Endodermal cell (in vitro differentiated cells): ENCODE measurements around the gene POLR2J. TPM values are rescaled to one million over a fixed set of nuclear protein-coding genes. Genes with fewer than 3 reads are reported as not detected.

Source experiments
- DNase-seq: peaks from one replicate; pipeline ENCODE4 v3.0.0-alpha.2; 2017
- H3K27ac ChIP-seq: 2 replicates; pipeline ENCODE4 v1.5.1; 2013; ENCODE audit warnings: mild to moderate bottlenecking, low read depth, low read length, moderate library complexity
- H3K27me3 ChIP-seq: 2 replicates; pipeline ENCODE4 v1.6.1; 2013; ENCODE audit warnings: mild to moderate bottlenecking, low read length, moderate library complexity; ENCODE audit not compliant: insufficient read depth, control insufficient read depth, poor library complexity, severe bottlenecking
- H3K36me3 ChIP-seq: 2 replicates; pipeline ENCODE4 v1.7.0; 2013; ENCODE audit warnings: mild to moderate bottlenecking, low read length, moderate library complexity; ENCODE audit not compliant: control insufficient read depth, insufficient read depth
- H3K4me1 ChIP-seq: one replicate; pipeline ENCODE4 v1.7.0; 2013; ENCODE audit warnings: low read length; ENCODE audit not compliant: control insufficient read depth, insufficient read depth
- H3K4me3 ChIP-seq: 2 replicates; pipeline ENCODE4 v1.5.1; 2013; ENCODE audit warnings: mild to moderate bottlenecking, low read length, moderate library complexity
- H3K9ac ChIP-seq: 2 replicates; pipeline ENCODE4 v1.6.1; 2013; ENCODE audit warnings: mild to moderate bottlenecking, low read length, moderate library complexity; ENCODE audit not compliant: poor library complexity, severe bottlenecking; ENCODE audit errors: extremely low read depth
- H3K9me3 ChIP-seq: 2 replicates; pipeline ENCODE4 v1.6.1; 2013; ENCODE audit warnings: mild to moderate bottlenecking, low read length, moderate library complexity; ENCODE audit not compliant: control insufficient read depth
- H3K27ac Mint-ChIP-seq: 2 replicates; pipeline ENCODE4 v1.8.0; 2020; ENCODE audit warnings: mixed read lengths
- H3K27me3 Mint-ChIP-seq: 2 replicates; pipeline ENCODE4 v1.8.0; 2021; ENCODE audit warnings: mild to moderate bottlenecking, mixed read lengths; ENCODE audit not compliant: insufficient read depth
- H3K36me3 Mint-ChIP-seq: 2 replicates; pipeline ENCODE4 v1.8.0; 2020; ENCODE audit warnings: low read depth, mixed read lengths
- H3K4me1 Mint-ChIP-seq: 2 replicates; pipeline ENCODE4 v1.8.0; 2020; ENCODE audit warnings: mixed read lengths
- H3K4me3 Mint-ChIP-seq: 2 replicates; pipeline ENCODE4 v1.8.0; 2020; ENCODE audit warnings: mild to moderate bottlenecking, moderate library complexity, mixed read lengths
- H3K9me3 Mint-ChIP-seq: 2 replicates; pipeline ENCODE4 v1.8.0; 2020; ENCODE audit warnings: mild to moderate bottlenecking, mixed read lengths
- WGBS, 2 experiments: methylation state at CpG; one replicate each; pipeline versions ENCODE4 v1.1.5 to v1.1.7; 2013; ENCODE audit warnings: missing lambda C conversion rate in 2 of 2, mixed read lengths in 1 of 2; ENCODE audit not compliant: insufficient coverage in 1 of 2, insufficient read length in 1 of 2; 5-methylcytosine and 5-hydroxymethylcytosine counted together
- total RNA-seq, 2 donors: library from RNA; stranded (reverse); fragmentation: NEBNext Ultra II Directional in 1 of 2; extraction: Animal tissue kit (Norgen Biotek cat#: 25700) in 1 of 2; gene quantifications; 2 replicates in 1 of 2; 3 replicates in 1 of 2; pipeline ENCODE4 v1.2.1, GENCODE V29; 2021
- TF ChIP-seq, protein P1 (sequence below): fragments of 200-600 bp; sonication (generic); conservative IDR thresholded peaks from 2 replicates; pipeline ENCODE4 v1.5.0; 2021; ENCODE audit warnings: antibody characterized with exemption, mild to moderate bottlenecking

POLR2J gene
- total RNA-seq, 2 donors from 2014 or later = 48.6 to 59.0 TPM

DNA sequence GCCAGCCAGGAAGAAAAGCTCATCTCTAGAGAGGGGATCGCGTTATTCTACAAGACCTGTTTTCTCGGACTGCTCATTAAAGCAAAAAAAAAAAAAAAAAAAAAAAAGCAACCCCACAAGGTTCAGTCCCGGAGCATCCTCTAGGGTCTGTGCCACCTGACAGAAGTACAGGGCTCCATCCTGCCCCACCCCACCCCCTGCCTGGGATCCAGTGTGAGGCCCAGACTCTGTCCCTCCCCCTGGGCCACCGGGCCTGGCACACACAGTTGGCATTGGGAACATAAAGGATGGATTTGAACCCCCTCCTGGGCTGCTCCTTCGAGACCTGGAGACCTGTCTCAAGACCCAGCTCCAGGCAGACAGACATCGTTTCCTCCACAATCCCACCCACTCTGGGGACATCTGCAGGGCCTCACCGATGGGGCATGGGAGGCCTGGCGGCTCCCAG lies 44.7 kb downstream of the POLR2J start:
- no peaks in the 10 kb centered on the region for H3K27me3 ChIP-seq
- peak overlapping the region; percentile 60 for H3K9ac ChIP-seq
- peak overlapping the region; percentile 66 for H3K4me3 Mint-ChIP-seq
- H3K9me3 ChIP-seq = no peaks in the 10 kb centered on the region
- peaks cover 14% of the 10 kb centered on the region for H3K4me1 Mint-ChIP-seq
- H3K4me1 ChIP-seq = no peaks in the 10 kb centered on the region
- H3K27ac ChIP-seq = no peak overlapping the region
- no peaks in the 10 kb centered on the region for H3K36me3 ChIP-seq
- TF ChIP-seq, protein P1, sequence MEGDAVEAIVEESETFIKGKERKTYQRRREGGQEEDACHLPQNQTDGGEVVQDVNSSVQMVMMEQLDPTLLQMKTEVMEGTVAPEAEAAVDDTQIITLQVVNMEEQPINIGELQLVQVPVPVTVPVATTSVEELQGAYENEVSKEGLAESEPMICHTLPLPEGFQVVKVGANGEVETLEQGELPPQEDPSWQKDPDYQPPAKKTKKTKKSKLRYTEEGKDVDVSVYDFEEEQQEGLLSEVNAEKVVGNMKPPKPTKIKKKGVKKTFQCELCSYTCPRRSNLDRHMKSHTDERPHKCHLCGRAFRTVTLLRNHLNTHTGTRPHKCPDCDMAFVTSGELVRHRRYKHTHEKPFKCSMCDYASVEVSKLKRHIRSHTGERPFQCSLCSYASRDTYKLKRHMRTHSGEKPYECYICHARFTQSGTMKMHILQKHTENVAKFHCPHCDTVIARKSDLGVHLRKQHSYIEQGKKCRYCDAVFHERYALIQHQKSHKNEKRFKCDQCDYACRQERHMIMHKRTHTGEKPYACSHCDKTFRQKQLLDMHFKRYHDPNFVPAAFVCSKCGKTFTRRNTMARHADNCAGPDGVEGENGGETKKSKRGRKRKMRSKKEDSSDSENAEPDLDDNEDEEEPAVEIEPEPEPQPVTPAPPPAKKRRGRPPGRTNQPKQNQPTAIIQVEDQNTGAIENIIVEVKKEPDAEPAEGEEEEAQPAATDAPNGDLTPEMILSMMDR = no peak
- peaks cover 13% of the 10 kb centered on the region for H3K36me3 Mint-ChIP-seq
- no peak overlapping the region for H3K27ac Mint-ChIP-seq
- no peaks in the 10 kb centered on the region for H3K27me3 Mint-ChIP-seq
- WGBS, 2 experiments = 53 to 70% methylated on average over 3 to 9 of the region's 9 CpGs
- DNase-seq = peak; percentile 58
- peak overlapping the region; percentile 84 for H3K4me3 ChIP-seq
- H3K9me3 Mint-ChIP-seq = no peaks in the 10 kb centered on the region

DNA sequence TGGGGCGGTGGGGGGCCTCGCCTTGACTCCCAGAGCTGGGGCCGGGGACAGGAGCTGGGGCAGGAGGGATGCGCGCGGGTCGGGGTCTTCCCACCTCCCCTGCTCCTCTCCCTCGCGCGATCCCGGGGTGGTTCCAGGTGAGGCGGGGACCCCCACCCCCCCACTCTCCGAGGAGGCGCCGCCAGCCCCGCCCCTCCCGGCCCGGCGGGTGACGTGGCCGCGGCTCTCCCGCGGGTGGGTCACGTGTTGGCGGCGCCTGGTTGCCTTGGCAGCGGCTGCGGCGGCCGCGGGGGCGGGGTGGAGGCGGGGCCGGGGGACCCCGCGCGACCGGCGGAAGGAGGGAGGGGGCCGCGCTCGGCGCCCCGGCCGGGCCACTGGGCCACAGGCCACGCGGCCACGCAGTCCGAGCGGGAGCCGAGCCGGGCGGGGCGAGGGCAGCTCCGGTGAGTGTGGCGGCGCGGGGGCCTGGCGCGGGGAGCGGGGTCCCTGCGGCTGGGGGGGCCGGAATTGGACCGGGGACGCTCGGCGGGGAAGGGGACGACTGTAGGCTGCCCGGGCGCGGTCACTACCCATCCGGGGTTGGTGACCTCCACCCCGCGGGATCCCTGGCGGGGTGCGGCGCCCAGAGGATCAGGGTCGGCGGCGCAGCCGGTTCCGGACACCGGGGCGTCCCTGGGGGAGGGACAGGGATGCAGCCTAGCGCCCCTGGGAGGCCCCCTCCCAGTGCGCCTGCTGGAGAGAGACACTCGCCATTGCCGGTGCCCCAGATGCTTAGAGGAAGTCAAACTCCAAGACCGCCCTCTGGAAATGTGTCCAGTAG lies 45.3 kb downstream of the POLR2J start, which contains the start of gene ORAI2:
Gene ORAI2 (plus strand): TSS at position 357 of the 820 bp plus-strand sequence. CDS start 5,382 bp downstream, outside the sequence.
- Histone ChIP-seq H3K9ac (peak within 1 kb of the TSS; percentile 63), H3K36me3 (no peaks in the 10 kb centered on the region), H3K27me3 (no peaks in the 10 kb centered on the region), H3K4me3 (peak within 1 kb of the TSS; percentile 84), H3K4me1 (no peaks in the 10 kb centered on the region), H3K27ac (peak within 1 kb of the TSS; percentile 64), H3K9me3 (no peaks in the 10 kb centered on the region)
- DNase-seq = peak; percentile 88
- WGBS, 2 experiments = 1 to 2% methylated on average over 22 to 90 of the region's 90 CpGs
- TF ChIP-seq, protein P1 = no peak
- Mint-ChIP-seq H3K36me3 (peaks cover 10% of the 10 kb centered on the region), H3K4me1 (peaks cover 14% of the 10 kb centered on the region), H3K4me3 (peak within 1 kb of the TSS; percentile 66), H3K27me3 (no peaks in the 10 kb centered on the region), H3K9me3 (no peaks in the 10 kb centered on the region), H3K27ac (peak within 1 kb of the TSS; percentile 72)

DNA sequence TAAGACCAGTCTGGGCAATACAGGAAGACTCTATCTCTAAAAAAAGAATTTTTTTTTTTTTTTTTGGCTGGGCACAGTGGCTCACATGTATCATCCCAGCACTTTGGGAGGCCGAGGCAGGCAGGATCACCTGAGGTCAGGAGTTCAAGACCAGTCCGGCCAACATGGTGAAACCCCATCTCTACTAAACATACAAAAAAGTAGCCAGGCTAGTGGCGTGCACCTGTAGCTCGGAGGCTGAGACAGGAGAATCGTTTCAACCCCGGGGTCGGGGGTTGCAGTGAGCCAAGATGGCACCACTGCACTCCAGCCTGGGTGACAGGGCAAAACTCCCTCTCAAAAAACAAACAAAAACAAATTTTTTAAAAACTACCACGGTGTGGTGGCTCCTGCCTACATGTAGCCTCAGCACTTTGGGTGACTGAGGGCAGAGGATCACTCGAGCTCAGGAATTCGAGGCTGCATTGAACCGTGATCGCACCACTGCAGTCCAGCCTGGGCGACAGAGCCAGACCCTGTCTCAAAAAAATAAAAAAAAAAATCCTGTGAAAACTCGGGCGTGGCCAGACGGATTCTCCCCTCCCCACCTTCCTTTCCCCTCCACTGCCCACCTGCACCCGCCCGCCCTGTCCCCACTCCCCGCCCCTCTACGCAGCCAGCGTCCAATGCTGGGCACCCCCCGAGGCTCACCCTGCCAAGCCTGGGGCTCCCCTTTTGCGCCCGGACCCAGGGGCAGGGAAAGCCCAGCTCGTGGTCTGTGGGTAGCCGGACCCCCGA lies 46.1 kb downstream of the POLR2J start:
- peak overlapping the region; percentile 63 for H3K9ac ChIP-seq
- peak overlapping the region; percentile 84 for H3K4me3 ChIP-seq
- Mint-ChIP-seq H3K4me3 (peak overlapping the region; percentile 66), H3K36me3 (peaks cover 12% of the 10 kb centered on the region), H3K4me1 (peaks cover 14% of the 10 kb centered on the region), H3K27me3 (no peaks in the 10 kb centered on the region), H3K9me3 (no peaks in the 10 kb centered on the region), H3K27ac (peak overlapping the region; percentile 72)
- H3K27me3 ChIP-seq = no peaks in the 10 kb centered on the region
- H3K27ac ChIP-seq = peak overlapping the region; percentile 64
- no peaks in the 10 kb centered on the region for H3K9me3 ChIP-seq
- no peaks in the 10 kb centered on the region for H3K4me1 ChIP-seq
- TF ChIP-seq, protein P1 = no peak
- 37% methylated on average over 10 to 27 of the region's 27 CpGs for WGBS, 2 experiments
- peak; percentile 66 for DNase-seq
- no peaks in the 10 kb centered on the region for H3K36me3 ChIP-seq
